DND-41 (cell line): ENCODE results near the gene CDK17.

Experiments used
- CTCF ChIP-seq: IDR thresholded peaks from 2 replicates; pipeline ENCODE4 v1.5.1; 2012; ENCODE audit warnings: borderline replicate concordance, low read length, moderate library complexity, mild to moderate bottlenecking; ENCODE audit not compliant: poor library complexity, severe bottlenecking; ENCODE audit errors: extremely low read depth
- EZH2 ChIP-seq: IDR thresholded peaks from 3 replicates; pipeline ENCODE4 v1.6.1; 2012; ENCODE audit warnings: borderline replicate concordance, low read depth, mild to moderate bottlenecking, moderate library complexity, low read length, inconsistent platforms; ENCODE audit not compliant: severe bottlenecking

GRCh38 chr12:96437171-96437445 is 36.9 kb upstream of the CDK17 start:
- TF ChIP-seq CTCF (no peak), EZH2 (no peak)
